NCI-H2196 (cell line): ENCODE data around the gene CEPT1.
A peak's percentile ranks its signal among the peaks of the same experiment; 100 is the strongest.

Source experiments
- DNase-seq: peaks from one replicate; lab custom pipeline; 2025; ENCODE audit not compliant: unreplicated experiment; lab: John Stamatoyannopoulos, UW

CEPT1 gene

DNA sequence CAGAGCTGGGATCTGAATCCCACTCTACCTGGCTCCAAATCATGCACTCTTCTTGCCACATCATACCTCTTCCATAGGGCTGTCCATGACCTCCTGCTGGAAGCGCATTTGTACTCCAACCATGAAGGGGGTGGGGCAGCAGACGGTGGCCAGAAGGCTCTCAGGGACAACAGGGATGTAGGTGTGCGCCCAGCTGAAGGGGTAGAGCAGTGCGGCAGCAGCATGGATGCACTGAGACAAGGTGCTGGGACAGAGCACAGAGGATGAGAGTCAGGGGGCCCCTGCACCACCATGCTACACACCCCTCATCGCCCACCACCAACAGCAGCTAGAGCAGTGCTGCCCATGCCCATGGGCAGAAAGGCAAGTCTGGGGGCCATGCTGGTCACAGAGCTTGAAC is 52.1 kb downstream of the CEPT1 start:
- DNase-seq, result no peak

DNA sequence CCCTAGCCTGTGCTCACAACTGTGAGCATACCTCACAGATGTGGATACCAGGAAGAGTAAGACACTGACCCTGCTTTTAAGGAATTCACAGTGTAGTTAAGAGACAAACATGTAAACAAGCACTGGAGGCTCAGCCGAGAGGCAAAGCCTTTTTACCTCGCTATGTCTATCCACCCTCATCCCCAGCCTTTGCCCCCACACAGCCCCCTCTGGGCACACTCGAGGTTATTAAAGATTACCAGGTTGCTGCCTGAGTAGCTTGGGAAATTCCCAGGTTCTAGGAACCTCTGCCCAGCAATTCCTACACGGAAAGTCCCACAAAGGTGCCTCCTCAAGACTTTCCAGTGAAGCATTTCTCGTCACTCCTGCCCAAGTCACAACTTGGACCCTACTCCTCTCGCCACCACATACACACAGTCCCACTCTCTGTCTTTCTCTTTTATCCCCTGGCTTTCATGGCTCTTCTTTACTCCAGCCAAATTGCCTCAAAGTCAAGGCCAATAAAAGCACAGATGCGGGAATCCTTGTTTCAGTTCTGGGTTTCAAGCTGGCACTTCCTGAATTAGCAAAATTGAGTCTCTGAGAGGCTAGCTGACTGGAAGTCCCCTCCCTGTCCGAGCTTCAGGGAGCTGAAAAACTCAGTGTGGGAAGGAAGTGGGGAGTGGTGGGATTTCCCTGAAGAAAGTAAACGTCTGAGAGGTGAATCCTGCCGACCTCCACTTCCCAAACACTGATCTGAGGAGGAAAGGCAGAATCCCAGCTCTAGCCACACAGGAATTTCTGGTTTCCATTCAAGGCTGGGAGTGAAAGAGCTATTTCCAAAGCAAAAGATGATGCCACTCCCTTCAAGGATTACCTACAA is 52.9 kb downstream of the CEPT1 start:
- no peak for DNase-seq

DNA sequence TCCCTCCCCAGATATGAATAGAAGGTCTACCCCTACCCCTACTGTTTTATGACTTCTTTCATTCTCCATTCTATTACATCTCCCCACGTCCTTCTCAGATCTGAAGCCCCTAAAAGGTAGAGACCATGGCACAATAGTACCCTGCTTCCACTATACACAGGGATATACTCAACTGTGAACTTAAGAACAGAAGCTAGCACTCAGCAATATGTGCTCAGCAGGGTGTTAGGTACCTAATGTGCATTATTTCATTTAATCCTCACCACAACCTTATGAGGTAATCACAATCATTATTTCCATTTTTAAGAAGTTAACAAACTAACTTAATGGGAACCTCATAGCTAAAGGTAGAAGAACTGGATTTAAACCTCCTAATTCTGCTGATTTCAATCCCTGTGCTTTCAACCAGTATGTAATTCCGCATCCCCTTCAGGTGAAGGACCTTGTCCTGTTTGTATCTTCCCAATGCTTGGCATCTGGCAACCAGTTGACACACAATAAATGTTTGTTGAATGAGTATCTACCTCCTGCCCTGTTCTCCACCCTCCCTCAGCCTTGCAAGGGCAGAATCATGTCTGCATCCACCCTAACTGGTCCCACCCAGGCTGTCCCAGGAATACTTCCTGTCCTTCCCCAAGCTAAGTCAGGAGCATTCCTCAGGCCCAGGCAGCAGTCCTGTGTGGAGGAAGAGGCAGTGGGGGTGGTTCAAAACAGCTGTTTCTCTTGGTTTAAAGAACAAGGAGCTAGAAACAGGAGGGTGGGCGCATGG is 53.9 kb downstream of the CEPT1 start:
- DNase-seq, result no peak

DNA sequence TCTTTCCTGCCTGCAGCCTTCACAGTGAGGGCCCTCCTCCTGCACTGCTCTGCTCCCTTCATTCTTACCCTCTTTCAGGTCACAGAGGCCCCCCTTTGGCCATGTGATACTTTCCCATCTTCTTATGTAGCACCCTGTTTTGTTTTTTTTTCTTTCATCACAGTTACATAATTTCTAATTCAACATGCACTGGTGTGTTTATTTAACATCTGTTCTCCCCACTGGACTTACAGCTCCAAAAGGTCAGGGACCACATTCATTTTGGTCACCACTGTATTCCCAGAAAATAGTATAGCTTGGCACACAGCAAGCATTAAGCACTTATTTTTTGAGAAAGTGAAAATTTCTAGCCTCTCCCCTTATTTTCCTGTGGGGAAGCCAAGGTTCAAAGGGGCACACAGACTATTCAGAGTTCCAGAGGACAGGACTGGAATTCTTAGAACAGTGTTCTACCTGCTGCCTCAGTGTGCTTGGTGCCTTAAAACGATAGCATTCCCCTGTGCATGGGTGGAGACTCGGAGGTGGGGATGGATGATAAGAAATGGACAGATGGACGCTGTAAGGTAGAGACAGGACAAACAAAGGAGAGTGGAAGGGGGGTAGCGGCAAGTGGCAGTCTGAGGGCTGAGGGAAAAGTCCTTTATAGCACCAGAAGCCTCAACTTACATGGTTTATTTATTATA is 55.1 kb downstream of the CEPT1 start:
- no peak for DNase-seq

DNA sequence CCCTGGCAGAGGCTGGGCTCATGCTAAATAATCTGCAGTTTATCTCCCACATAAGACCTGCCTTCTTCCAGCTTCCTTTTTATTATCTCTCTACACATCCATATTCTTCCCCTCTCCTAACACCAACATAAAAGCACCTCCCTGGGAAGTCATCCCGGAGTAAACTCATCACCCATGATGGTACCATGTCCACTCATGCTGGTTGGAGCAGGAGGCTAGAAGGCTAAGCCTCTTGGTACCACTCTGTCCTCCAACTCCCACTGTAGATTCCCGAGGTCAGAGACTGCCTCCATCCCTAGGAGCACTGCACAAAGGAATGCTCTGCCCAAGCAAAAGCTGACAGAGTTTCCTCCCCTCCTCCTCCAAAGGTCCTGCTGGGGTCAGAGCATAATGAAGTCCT is 56.2 kb downstream of the CEPT1 start:
- no peak for DNase-seq

DNA sequence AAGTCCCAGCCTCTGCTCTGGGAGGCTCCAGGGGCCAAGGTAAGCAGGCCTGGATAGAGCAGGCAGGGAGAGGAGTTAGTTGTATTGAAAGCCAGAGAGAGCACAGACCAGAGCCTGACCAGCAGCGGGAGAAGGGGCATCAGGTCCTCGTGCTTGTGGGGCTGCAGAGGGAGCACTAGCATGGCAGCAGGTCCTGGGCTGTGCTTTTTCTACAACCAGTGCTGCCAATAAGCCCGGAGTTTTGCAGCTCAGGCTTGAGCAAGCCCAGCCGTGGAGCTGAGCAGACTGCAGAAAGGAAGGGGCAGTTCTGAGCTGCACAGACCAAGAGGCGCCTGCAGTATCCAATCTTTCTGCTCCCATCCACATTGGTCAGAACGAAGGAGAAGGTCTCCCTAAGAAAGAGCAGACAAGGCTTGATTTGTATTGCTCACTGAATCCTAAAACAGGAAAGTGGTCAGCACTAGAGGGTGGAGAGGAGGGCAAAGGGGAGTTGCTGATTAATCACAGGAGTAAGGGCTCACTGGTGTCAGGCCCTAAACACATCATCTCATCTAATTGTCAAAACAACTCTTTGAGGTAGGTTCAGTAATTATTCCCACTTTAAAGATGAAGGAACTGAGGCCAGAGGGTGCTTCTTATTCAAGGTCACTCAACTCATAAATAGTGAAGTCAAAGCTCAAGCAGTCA is 57.7 kb downstream of the CEPT1 start:
- no peak for DNase-seq

DNA sequence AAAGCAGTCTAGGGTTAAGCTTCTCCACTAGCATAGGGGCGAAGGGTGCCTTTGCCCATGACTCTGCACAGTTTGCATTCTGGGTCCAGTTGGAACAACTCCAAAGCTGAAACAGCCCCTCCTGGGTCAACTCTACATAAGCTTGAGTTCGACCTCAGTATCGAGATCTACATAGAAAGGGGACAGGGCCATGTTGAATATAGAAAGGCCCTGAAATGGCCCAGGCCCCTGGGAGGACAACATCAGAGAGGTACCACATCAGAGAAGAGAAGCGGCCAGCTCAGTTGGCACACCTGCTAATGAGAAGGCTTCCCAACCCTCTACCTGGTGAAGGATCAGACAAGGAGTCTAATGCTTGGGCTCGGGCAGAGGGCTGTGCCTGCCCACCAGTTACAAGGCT is 58.8 kb downstream of the CEPT1 start:
- DNase-seq, result no peak

DNA sequence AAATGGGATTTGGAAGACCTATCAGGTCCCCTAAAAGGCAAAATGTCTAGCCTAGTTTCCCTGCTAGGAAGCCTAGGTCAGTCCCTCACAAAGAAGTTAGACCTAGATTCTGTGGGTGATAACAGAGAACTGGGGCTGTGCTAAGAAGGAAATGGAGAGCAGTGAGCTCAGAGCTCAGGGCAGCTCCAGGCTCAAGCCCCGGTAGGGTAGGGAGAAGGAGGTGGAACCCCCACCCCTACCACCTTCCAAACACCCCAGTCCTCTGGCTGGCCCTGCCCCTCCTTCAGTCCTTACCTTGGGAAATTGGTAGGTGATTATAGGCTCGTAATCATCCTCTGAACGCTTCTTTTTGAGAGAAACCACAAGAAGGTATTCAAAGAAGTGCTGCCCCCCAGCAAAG is 59.3 kb downstream of the CEPT1 start:
- DNase-seq, result no peak

DNA sequence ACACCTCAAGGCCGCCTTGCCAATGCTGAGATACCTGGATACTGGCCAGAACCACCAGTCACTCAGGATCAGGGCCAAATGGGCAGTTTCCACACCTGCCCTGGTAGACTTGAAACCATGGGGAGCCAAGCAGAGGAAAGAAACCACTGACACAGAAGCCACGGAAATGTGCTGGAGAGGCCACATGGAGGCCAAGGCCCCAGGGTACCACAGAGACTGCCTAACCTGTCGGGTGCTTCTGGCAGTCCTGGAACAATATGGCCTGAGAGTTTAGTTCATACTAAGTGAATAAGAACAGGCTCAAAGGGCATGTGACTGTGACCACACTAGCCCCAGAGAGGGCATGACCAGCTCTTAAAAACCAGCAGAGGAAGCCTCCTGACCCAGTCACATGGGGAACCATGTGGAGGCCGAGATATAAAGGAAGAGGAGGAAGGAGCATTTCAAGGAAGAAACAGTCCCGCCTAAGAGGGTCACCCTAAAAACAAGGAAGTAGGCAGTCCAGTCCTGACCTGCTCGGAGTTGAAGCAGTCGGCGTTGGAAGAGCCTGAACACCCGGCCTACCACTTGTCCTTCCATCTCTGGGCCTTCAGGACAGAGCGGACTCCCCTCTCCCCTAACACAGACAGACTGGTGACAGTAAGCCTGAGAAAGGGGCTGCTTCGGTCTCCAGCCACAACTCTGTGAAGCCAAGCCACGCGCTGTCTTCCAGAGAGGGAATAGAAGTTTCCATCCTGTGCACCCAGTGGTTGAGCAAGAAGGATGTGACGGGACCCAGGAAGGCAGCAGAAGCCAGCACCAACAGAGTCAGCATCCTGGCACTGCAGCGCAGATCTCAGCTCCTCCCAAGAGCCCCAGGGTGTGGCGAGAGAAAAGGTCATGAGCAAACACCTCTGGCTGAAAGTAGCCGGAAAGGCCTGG is 60.1 kb downstream of the CEPT1 start, which contains the start of gene DENND2D:
TSS of gene DENND2D (minus strand) at position 766 of the 921 bp plus-strand sequence. CDS start at position 579, 187 bp downstream.
- DNase-seq, result peak; percentile 9

DNA sequence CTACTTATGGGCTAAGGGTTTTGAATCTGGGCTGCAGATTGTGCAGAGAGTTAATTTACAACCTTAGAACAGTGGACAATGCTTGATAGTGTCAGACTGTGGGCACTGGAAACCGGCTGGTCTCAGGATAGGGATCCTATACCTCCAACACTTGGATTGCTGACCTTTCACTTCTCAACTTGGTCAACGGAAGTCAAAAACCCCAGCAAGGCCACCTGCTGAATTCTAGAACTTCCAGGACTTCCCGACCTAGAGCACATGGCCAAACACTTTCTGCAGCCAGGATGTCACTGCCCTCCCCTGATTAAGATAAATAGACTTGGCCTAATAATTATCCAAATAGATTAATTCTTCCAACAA is 60.8 kb downstream of the CEPT1 start:
- no peak for DNase-seq

DNA sequence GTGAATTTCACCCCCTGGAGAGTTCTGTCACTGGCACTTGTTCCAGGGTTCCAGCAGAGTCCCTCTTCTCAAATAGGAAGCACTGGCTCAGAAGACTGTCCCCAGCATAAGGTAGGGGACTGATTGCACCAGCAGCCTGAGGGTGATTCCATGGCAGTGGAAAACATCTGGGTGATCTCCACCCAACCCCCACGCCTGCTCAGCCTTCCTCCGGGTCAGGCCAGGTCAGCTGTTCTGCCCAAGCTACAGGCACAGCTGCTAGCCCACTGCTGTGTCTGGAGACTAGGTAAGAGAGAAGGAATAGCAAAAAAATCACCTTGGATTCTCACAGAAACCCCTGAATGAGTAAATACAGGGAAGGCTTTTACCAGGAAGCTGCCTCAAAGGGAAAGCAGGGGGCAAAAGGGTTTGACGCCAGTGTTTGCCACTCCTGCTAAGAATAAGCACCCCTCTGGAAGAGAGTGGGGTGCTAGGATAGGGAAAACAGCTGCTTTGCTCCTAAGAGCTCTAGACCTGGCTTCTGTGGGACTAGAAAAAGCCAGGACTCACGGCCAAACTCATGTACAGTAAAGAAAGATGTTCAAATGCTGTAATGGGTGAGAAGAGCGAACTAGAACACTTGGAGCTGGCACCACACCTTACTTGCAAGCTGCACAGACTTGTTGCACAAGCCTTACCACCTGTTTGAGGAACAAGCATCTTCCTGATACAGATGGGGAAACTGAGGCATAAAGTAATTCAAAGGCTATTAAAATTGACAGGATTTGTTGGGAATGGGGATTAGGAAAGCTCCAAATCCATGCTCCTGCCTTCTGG is 61.5 kb downstream of the CEPT1 start:
- DNase-seq, result no peak

DNA sequence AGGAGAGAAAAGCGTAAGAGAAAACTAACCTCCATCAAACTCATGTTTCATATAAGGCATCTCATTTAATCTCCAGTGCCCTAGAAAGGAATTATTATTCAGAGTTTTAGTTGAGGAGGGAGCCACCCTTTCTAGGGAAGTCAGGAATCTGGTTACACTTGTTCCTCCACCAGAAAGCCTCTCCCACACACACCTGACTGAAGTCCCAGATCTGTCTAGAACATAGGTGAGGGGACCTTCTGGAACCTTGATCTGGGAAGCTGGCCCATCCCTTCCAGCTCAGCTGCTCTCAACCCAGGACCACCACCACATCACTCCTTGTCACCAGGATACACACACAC is 62.3 kb downstream of the CEPT1 start:
- no peak for DNase-seq

DNA sequence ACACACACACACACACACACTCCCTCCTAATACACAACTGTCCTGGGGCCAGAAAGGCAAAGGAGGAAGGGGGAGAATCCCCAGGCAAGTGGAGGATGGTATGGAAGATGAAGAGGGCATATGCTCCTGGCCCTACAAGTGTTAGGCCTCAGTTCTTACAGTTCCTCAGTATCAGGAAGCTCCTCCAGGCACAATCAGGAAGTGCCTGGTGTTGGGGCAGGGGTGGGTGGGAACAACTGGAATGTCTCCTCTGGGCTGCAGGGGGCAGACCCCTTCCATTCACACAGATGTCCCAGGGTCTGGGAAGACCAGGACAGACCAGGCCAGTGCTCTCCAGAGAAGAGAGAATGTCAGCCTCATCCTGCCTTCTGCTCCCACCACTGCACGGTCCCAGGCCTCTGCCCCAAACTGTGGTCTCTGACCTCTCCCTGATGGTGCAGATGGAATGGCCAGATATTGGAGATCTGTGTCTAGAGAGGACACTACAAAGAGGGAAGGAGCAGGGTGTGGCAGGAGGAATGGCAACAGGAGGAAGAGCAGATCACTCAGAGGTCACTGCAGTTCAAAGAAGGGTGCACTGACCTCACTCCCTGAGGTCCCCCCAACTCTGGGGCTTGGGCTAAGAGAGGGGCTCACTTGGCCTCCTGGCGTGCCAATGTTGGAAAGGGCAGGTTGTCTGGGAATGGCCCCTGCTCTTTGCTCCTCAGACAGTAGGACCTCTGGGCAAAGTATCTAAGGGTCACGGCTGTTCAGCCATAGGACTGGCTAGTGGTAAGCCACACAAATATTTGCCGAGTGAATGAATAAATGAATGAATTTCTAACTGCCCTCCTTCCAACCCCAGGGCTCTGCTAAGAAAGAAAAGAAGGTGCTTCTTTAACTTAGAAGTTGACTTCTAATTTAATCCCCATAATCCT is 62.9 kb downstream of the CEPT1 start:
- DNase-seq, result no peak

DNA sequence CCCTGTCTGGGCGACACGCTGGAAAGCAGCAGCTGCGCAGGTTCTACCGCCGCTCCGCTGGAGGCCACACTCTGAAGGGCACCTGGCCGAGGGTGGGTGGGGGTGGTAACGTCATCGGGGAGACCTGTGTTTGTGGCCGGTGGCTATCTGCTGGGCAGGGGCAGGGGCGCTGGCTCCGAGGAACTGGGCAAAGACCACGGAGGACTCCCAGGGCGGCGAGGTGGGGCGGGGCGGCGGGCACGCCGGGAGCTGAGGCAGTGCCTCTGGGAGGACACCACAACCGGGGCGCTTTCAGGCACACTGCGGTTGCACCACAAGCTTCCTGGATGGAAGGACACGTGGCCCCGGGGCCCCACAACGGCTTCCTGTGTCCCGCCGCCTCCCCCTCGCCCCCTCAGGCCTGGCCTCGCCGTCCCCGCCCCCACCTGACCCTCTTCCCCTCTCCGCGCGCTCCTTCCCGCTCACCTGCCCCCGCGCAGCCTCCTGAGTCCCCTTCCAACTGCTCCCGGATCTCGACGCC is 63.7 kb downstream of the CEPT1 start:
- peak; percentile 78 for DNase-seq

DNA sequence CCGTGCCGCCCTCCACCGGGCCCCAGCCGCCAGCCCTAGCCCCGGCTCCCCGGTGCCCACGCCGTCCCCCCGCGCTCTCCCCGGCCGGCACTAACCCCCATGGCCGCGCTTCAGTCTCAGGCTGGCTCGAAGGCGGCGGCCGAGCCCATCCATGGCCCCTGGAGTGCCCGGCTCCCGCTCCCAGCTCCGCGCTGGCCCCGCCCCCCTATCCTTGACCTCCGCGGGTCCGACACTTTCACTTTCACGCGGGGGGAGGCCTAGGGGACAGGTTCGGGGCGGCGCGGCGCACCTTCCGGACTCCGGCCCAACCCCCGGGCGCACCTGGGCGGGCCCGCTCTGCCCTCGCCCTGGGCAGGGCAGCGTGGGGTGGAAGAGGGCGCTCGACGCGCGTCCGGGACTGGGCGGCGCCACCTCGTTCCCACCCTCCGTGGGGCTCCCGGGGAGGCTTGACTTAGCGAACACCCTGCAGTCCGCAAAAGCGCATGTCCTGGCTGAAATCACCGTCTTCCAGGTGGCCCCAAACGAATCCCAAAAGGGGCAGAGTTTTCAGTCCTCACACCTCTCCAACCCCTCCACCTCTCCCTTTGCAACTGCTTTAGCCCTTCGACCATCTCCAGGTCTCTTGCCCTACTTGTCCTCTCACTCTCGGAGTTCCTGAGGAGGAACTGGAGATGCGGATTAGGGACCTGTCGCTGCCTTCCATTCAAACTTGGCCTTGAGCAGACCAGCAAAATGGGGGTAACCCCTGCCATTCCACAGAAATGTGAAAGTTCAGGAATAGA is 64.4 kb downstream of the CEPT1 start:
- DNase-seq, result peak; percentile 58

DNA sequence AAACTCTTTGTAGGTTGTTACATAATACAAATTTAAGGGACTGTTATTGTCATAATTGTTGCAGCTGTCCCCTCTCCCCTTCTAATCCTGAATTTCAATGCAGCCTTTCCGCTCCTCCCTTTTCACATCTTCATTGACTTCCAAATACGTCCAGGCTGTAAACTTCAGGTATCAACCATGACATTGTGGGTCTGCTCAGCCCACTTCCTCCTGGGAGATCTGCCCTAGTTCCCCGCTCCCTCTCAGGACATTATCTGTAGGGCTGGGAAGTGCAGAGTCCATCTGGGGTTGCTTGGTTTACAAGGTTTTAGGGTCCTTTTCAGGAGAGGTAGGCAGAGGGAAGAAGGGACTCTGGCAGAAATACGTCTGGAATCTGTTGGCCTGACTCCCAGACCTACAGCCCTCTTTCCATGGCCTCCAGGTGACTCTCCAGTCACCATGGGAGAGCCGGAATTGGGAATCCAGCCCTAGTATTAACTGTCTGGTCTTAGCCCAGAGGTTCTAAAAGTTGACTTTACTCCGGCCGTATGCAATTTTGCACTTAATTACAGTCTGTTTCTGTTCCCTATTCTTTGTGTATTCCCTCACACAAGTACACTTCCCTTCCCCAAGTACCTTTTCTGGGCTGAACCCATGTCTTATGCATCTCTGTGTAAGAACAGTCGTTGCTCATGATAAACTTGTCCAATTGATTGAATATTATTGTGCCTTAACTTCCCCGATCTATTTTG is 65.1 kb downstream of the CEPT1 start:
- no peak for DNase-seq

DNA sequence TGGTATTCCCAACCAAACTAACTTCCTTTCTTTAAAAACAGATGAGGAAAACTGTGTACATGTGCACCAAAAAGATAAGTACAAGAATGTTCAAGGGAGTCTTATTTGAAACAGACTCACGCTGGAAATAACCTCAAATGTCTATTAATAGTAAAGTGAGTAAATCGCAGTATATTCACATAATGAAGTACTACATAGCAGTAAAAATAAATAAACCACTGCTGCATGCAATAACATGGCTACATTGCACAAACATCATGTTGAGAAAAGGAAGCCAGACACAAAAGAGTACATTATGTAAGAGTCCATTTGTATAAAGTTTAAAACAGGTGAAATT is 65.7 kb downstream of the CEPT1 start:
- no peak for DNase-seq
